ENCODE results near the gene BEGAIN.

- no peak for TF ChIP-seq EP300 (IDR thresholded peaks at IDR 0.05)
- TF ChIP-seq POLR2AphosphoS5 (IDR thresholded peaks at IDR 0.05) = no peak
Observed at GRCh38 chr14:100585448-100586152, 1.6 kb downstream of the BEGAIN start.

All from esophagus muscularis mucosa (tissue), 3 donors.